Neuronal stem cell (in vitro differentiated cells): Measurements from ENCODE around the gene PPP5C.

Source experiments
- DNase-seq: peaks from one replicate; pipeline ENCODE4 v3.0.0-alpha.2; 2013; ENCODE audit warnings: low spot score
- H2AFZ ChIP-seq: one replicate; pipeline ENCODE4 v1.6.1; 2013; ENCODE audit warnings: mild to moderate bottlenecking, low read length, inconsistent platforms
- H2AK5ac ChIP-seq: 2 replicates; pipeline ENCODE4 v1.6.1; 2013; ENCODE audit warnings: low read depth, mild to moderate bottlenecking, inconsistent platforms, low read length, moderate library complexity, mixed read lengths
- H2BK120ac ChIP-seq: 2 replicates; pipeline ENCODE4 v1.6.1; 2013; ENCODE audit warnings: low read depth, mild to moderate bottlenecking, inconsistent platforms, low read length, moderate library complexity, mixed read lengths
- H2BK12ac ChIP-seq: one replicate; pipeline ENCODE4 v1.6.1; 2013; ENCODE audit warnings: low read length, inconsistent platforms
- H2BK15ac ChIP-seq: 2 replicates; pipeline ENCODE4 v1.6.1; 2013; ENCODE audit warnings: mild to moderate bottlenecking, low read length, inconsistent platforms, mixed read lengths
- H2BK5ac ChIP-seq: one replicate; pipeline ENCODE4 v1.6.1; 2013; ENCODE audit warnings: inconsistent platforms, mild to moderate bottlenecking, low read length, moderate library complexity
- H3K14ac ChIP-seq: one replicate; pipeline ENCODE4 v1.6.1; 2013; ENCODE audit warnings: low read length, inconsistent platforms
- H3K18ac ChIP-seq: 2 replicates; pipeline ENCODE4 v1.6.1; 2013; ENCODE audit warnings: low read length, inconsistent platforms
- H3K23ac ChIP-seq: 2 replicates; pipeline ENCODE4 v1.6.1; 2013; ENCODE audit warnings: low read depth, mild to moderate bottlenecking, mixed read lengths, low read length, inconsistent platforms; ENCODE audit not compliant: poor library complexity
- H3K27ac ChIP-seq: replicated peaks from 3 replicates; pipeline ENCODE4 v1.5.1; 2013; ENCODE audit warnings: low read length, inconsistent platforms
- H3K27me3 ChIP-seq, 3 experiments: 2 replicates each; pipeline ENCODE4 v1.6.1; 2013; ENCODE audit warnings: low read length in 3 of 3, mild to moderate bottlenecking in 2 of 3, inconsistent platforms in 1 of 3, low read depth in 1 of 3, mixed read lengths in 1 of 3, moderate library complexity in 1 of 3; ENCODE audit not compliant: control insufficient read depth in 3 of 3, insufficient read depth in 3 of 3
- H3K36me3 ChIP-seq, 2 donors: replicated peaks in 1 of 2; 2 replicates each; pipeline ENCODE4 v1.6.1; 2013; ENCODE audit warnings: low read length in 2 of 2; ENCODE audit not compliant: control insufficient read depth in 2 of 2, insufficient read depth in 2 of 2
- H3K4ac ChIP-seq: 2 replicates; pipeline ENCODE4 v1.6.1; 2013; ENCODE audit warnings: inconsistent platforms, mild to moderate bottlenecking, low read length, moderate library complexity
- H3K4me1 ChIP-seq, 2 donors: 1 replicate in 1 of 2; 2 replicates in 1 of 2; pipeline ENCODE4 v1.6.1; 2013; ENCODE audit warnings: low read length in 2 of 2, low read depth in 1 of 2; ENCODE audit not compliant: control insufficient read depth in 2 of 2, insufficient read depth in 1 of 2
- H3K4me2 ChIP-seq: one replicate; pipeline ENCODE4 v1.6.1; 2013; ENCODE audit warnings: mild to moderate bottlenecking, low read length, inconsistent platforms; ENCODE audit not compliant: insufficient read depth, poor library complexity, severe bottlenecking
- H3K4me3 ChIP-seq, 2 donors: 2 replicates each; pipeline ENCODE4 v1.5.1; 2013; ENCODE audit warnings: low read length in 2 of 2, mild to moderate bottlenecking in 2 of 2, inconsistent platforms in 1 of 2, moderate library complexity in 1 of 2
- H3K79me1 ChIP-seq: one replicate; pipeline ENCODE4 v1.6.1; 2013; ENCODE audit warnings: low read depth, mild to moderate bottlenecking, inconsistent platforms, low read length, moderate library complexity
- H3K9ac ChIP-seq: one replicate; pipeline ENCODE4 v1.6.1; 2013; ENCODE audit warnings: mild to moderate bottlenecking, low read depth, low read length, inconsistent platforms; ENCODE audit not compliant: poor library complexity
- H3K9me3 ChIP-seq, 2 donors: replicated peaks in 1 of 2; 2 replicates each; pipeline versions ENCODE3 to v1.6.1; 2013; ENCODE audit warnings: low read length in 2 of 2, mild to moderate bottlenecking in 2 of 2, inconsistent platforms in 1 of 2, low read depth in 1 of 2, mixed read lengths in 1 of 2, moderate library complexity in 1 of 2; ENCODE audit not compliant: control insufficient read depth in 2 of 2, insufficient read depth in 1 of 2
- H4K8ac ChIP-seq: one replicate; pipeline ENCODE4 v1.6.1; 2013; ENCODE audit warnings: low read depth, mild to moderate bottlenecking, inconsistent platforms, low read length, moderate library complexity
- H4K91ac ChIP-seq: one replicate; pipeline ENCODE4 v1.6.1; 2013; ENCODE audit warnings: low read length, low read depth, mild to moderate bottlenecking, inconsistent platforms; ENCODE audit not compliant: poor library complexity
- WGBS, 2 donors: extraction: QIAGEN DNeasy Blood & Tissue Kit; methylation state at CpG; one replicate each; pipeline ENCODE4 v1.1.7; 2013; ENCODE audit warnings: missing lambda C conversion rate in 2 of 2, mixed read lengths in 1 of 2; ENCODE audit not compliant: insufficient read length in 2 of 2, insufficient replicate concordance in 1 of 2; ENCODE audit errors: extremely low coverage in 2 of 2; 5-methylcytosine and 5-hydroxymethylcytosine counted together

Gene PPP5C

DNA sequence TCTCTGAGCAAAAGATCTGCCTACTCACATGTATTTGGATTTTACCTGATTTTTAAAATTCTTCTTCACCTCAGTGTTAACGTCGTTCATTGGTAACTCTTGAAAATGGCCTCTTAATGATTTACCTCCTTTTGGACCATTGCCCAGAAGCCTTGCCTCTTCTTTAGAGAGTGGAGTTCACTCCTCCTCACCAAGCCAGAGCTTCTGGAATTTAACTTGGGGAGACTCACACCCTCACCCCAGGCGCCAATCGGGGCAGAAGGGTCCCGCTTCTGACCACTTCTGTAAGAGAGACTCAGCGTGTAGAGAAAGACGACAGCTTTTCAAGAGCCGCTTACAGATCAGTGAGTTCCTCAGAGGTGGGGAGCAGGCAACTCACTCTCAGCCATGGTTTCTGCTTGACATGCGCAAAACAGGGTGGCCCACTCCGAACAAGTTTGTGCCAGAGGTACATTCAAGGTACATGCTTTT, 79.2 kb downstream of the PPP5C start:
- Histone ChIP-seq H3K4ac (no peak overlapping the region), H3K36me3 (no peaks in the 10 kb centered on the region), H4K91ac (no peak overlapping the region), H3K27me3 (peaks cover 0 to 12% (median 0%) of the 10 kb centered on the region in 3 experiments), H3K27ac (no peak overlapping the region), H3K4me1 (peaks cover 9 to 29% of the 10 kb centered on the region in 2 donors), H3K9me3 (no peaks in the 10 kb centered on the region), H3K14ac (no peak overlapping the region), H2BK5ac (no peak overlapping the region), H2BK12ac (no peak overlapping the region), H3K4me2 (peak overlapping the region; percentile 95), H3K23ac (no peak overlapping the region), H3K4me3 (peak overlapping the region; percentile 38 to 92), H2AFZ (peak overlapping the region; percentile 82), H4K8ac (no peak overlapping the region), H2BK120ac (no peak overlapping the region), H3K9ac (peak overlapping the region; percentile 89), H2AK5ac (no peak overlapping the region), H3K79me1 (no peaks in the 10 kb centered on the region), H3K18ac (peak overlapping the region; percentile 91), H2BK15ac (no peak overlapping the region)
- DNase-seq, result no peak
- WGBS, 2 donors, result no CpG with 5 or more reads among the region's 10 CpGs

DNA sequence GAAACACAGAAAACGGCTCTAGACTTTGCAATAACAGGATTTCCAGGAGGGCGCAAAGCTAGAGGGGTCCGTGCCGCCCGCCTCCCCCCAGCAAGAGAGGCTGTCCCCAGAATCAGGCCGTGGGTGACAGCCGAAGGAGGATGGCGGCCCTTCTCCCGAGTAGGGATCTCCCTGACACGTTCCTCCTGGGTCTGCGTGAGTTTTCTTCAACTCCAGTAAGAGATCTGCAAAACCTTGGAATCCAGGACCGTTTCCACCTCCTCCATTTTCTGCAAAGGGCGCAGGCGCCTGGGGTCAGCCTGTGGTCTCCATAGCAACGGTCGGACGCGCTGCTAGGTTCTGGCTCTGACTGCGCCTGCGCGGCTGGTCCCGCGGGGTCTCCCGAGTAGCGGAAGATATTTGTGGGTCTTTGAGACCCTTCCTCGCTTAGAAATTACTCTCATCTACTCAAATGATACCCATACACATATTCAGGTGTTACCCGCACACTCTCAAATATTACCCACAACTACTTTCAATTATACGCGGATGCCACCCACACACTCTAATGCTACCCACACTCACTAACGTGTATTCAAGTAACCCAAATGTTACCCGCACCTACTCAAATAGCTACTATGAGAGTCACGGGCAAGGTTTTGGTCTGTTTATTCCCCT, 79.7 kb downstream of the PPP5C start:
- Histone ChIP-seq H3K18ac (peak overlapping the region; percentile 91), H3K4ac (no peak overlapping the region), H2BK15ac (no peak overlapping the region), H3K27ac (no peak overlapping the region), H2AFZ (peak overlapping the region; percentile 82), H3K27me3 (peaks cover 0 to 12% (median 0%) of the 10 kb centered on the region in 3 experiments), H2BK120ac (no peak overlapping the region), H4K91ac (no peak overlapping the region), H2BK12ac (no peak overlapping the region), H3K36me3 (no peaks in the 10 kb centered on the region), H3K23ac (no peak overlapping the region), H3K79me1 (no peaks in the 10 kb centered on the region), H3K4me2 (peak overlapping the region; percentile 95), H3K9me3 (no peaks in the 10 kb centered on the region), H2AK5ac (no peak overlapping the region), H3K4me3 (peak overlapping the region; percentile 38 to 92), H3K14ac (no peak overlapping the region), H2BK5ac (no peak overlapping the region), H3K4me1 (peaks cover 9 to 29% of the 10 kb centered on the region in 2 donors), H4K8ac (no peak overlapping the region), H3K9ac (peak overlapping the region; percentile 89)
- peak; percentile 88 for DNase-seq
- WGBS, 2 donors, result no CpG with 5 or more reads among the region's 32 CpGs

DNA sequence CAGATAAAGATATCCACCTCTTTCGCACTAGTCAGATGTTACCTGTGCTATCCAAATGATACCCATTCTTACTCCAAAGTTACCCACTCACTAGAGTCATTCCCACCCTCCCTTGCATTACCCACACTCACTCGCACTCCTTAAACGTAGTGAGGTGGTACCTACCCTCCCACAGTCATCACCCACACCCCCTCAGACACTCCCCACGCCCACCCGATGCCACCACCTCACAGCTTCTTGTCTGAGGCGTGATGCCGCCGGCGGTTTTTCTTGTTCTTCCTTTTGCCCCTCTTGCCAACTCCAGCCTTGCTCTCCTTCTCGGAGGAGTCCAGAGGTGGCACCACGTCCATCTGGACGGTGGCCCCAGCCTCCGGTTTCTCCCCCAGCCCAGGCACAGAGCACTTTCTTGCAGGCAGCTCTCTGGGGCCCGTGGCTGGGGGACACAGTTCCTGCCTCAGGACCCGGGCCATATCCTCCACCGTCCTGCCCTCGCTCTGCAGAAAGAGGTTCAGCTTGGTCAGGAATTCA, 80.7 kb downstream of the PPP5C start:
- H4K8ac ChIP-seq, result no peak overlapping the region
- no peak overlapping the region for H2BK120ac ChIP-seq
- no peaks in the 10 kb centered on the region for H3K36me3 ChIP-seq
- no peak overlapping the region for H3K4ac ChIP-seq
- peak overlapping the region; percentile 38 for H2BK15ac ChIP-seq
- no peak overlapping the region for H3K27ac ChIP-seq
- no peak overlapping the region for H3K14ac ChIP-seq
- H3K27me3 ChIP-seq, result peaks cover 0 to 12% (median 0%) of the 10 kb centered on the region in 3 experiments
- H4K91ac ChIP-seq, result no peak overlapping the region
- no peak overlapping the region for H2AFZ ChIP-seq
- no peaks in the 10 kb centered on the region for H3K79me1 ChIP-seq
- peak overlapping the region in 1 of 2 donors; percentile 62 for H3K4me3 ChIP-seq
- H3K9ac ChIP-seq, result no peak overlapping the region
- H2BK12ac ChIP-seq, result no peak overlapping the region
- H3K23ac ChIP-seq, result no peak overlapping the region
- no CpG with 5 or more reads among the region's 17 CpGs for WGBS, 2 donors
- peak overlapping the region; percentile 47 for H2AK5ac ChIP-seq
- H3K18ac ChIP-seq, result no peak overlapping the region
- no peak overlapping the region for H3K4me2 ChIP-seq
- H3K9me3 ChIP-seq, result no peaks in the 10 kb centered on the region
- no peak overlapping the region for H2BK5ac ChIP-seq
- DNase-seq, result no peak
- H3K4me1 ChIP-seq, result peaks cover 9 to 29% of the 10 kb centered on the region in 2 donors
